ENCODE results near the gene ORAI3.

The ORAI3 gene

GRCh38 chr16:30947859-30948666 is 805 bp upstream of the ORAI3 start:
- no peak for DNase-seq (ENCODE audit: low read depth in 3 of 3)

DNA sequence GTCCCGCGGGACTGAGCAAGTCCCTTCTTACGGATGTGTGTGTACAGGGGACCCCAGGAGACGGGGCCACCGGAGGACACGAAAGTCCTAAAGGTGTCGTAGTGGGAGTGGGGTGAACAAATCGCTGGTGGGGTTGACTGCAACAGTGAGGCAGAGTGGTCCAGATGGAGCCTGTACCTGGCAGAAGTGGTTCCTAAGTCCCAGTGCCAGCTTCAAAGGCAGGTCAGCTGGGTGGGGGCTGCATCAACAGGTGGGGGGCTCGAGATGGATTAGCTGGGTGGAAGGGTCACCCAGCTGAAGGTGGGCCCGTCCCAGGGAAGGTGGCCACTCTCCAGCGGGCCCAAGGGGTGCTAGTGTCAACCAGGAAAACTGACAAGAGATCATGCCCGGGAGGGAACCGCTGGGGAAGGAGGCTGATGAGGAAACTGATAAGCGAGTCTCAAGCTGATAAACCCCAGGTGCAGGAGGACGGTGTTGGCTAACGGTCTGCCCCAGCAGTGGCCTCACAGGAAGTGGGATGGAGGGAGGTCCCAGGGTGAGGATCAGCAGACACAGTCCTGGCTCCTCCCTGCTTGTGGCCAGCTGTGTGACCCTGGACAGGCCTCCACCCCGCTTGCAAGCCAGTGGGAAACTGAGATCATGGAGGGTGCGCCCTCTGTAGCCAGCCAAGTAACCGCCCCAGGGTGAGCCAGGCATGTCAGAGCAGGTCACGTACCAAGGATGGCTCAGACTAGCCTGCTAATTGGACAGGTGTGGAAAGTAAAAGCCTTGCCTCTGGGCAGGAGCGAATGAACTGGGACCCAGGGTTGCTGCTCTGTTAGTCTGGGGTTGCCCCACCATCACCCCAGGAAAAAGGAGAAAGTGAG is 1.0 kb downstream of the ORAI3 start:
- no peak for DNase-seq (ENCODE audit: low read depth in 3 of 3)

DNA sequence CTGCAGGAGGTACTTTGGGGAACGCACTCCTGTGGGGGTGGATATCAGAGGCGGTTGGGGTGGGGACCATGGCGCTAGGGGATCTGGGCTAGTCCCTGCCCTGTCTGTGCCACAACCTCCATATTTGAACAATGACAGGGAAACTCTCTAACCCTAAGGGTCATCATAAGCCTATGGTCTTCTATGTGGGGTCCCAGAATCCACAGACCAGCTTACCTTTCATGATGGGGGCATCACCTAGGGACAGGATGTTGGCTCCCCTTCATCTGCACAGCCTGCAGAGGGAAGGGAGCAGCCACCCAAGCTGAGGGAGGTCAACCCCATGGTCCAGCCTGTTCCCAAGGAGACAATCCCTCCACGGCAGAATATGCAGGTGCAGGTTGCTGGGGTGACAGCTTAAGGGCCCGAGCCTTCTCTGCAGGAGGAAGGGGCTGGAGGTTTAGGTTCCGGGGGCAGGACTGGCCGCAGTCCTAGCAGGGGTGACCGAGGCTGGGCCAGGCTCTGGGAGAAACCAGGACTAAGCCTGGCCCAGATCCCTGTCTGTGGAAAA is 1.7 kb downstream of the ORAI3 start:
- no peak for DNase-seq (ENCODE audit: low read depth in 3 of 3)

DNA sequence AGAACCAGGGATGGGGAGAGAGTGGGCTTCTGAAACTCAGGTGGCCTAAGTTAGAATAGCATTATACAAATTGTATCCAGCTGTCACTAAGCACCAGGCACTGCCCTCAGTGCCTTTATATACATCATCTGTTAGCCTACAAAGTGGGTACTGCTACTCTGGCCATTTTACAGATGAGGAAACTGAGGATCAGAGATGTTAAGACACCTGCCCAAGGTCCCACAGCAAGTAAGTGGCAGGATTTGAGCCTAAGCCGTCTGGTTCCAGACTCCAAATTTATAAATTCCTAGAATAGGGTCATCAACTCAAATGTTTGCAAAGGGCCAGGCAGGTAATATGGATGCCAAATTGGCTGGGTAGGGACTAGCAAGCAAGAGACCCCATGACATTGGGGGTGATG is 2.3 kb downstream of the ORAI3 start:
- DNase-seq (ENCODE audit: low read depth in 3 of 3): no peak

- no peak for DNase-seq (ENCODE audit: low read depth in 3 of 3)
Observed at GRCh38 chr16:30951750-30952149, 2.9 kb downstream of the ORAI3 start.

DNA sequence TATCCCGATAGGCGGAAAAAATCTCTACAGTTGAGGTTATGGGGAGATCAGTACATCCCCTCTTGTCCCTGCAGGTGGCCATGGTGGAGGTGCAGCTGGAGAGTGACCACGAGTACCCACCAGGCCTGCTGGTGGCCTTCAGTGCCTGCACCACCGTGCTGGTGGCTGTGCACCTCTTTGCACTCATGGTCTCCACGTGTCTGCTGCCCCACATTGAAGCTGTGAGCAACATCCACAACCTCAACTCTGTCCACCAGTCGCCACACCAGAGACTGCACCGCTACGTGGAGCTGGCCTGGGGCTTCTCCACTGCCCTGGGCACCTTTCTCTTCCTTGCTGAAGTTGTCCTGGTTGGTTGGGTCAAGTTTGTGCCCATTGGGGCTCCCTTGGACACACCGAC is 4.2 kb downstream of the ORAI3 start:
- no peak for DNase-seq (ENCODE audit: low read depth in 3 of 3)

GRCh38 chr16:30953511-30954124 is 4.8 kb downstream of the ORAI3 start:
- DNase-seq (ENCODE audit: low read depth in 3 of 3): peak in 1 of 3 experiments; percentile 28

- DNase-seq (ENCODE audit: low read depth in 3 of 3): no peak
Observed at GRCh38 chr16:30954993-30955392, 6.1 kb downstream of the ORAI3 start.

DNA sequence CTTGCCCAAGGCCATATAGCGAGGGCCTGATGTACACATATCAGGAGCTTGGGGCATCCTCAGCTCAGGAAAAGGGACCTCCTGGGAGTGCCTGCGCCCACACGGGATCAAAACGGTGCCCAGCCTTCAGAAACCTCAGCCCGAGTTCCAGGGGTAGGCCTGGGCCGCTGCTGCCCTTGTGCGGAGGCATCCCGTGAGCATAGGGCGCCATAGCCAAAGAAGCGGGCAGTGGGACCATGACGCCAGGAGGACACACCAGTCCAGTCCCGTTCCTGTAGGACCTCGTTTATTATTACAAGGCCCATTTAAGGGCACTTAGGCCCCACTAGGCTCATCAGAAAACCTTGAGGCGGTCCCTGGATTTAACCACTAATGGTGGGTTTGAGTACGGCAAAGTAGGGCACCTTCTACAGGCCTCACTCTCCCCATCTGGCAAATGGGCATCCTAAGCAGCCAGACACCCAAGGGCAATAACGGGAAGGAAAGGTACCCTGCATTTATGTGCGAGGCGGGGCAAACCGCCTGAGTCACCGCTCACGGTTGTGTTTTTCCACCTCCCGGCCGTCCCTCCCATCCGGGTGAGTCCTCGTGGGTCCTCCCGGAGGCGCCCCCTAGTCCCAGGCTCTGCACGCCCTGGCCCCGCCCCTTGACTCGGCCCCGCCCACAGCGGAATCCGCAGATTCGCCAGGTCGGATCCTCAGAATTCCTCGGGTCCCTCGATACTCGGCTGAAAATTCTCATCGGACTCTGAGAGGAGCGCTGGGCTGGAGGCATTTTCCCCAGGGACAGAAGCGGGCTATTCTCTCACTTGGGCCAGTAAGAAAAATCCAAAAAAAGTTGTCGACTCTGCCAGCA is 8.0 kb downstream of the ORAI3 start:
- peak; percentile 85 to 90 (median 88) for DNase-seq (ENCODE audit: low read depth in 3 of 3)

- peak; percentile 85 to 95 (median 94) for DNase-seq (ENCODE audit: low read depth in 3 of 3)
Observed at GRCh38 chr16:30957456-30958174, 8.7 kb downstream of the ORAI3 start, which contains the start of gene SETD1A. TSS of gene SETD1A (plus strand) at chr16:30957754. CDS start at chr16:30958732, 978 bp downstream.

GRCh38 chr16:30958175-30959079 is 9.6 kb downstream of the ORAI3 start:
- peak in 1 of 3 experiments; percentile 13 for DNase-seq (ENCODE audit: low read depth in 3 of 3)

DNA sequence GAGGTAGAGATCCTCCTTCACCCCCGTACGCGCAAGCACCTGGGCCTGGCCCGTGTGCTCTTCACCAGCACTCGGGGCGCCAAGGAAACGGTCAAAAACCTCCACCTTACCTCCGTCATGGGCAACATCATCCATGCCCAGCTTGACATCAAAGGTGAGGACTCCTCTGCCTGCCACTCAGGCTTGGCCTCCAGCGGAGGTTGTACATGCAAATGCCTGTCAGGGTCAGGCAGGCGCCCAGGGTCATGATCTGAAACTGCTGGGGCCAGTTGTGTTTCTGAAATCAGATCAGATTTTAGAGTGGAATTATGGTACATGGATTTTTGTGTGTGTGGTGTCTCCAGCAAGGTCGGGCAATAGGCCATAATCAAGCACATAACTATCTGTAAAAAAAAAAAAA is 12.5 kb downstream of the ORAI3 start:
- DNase-seq (ENCODE audit: low read depth in 3 of 3): no peak

DNA sequence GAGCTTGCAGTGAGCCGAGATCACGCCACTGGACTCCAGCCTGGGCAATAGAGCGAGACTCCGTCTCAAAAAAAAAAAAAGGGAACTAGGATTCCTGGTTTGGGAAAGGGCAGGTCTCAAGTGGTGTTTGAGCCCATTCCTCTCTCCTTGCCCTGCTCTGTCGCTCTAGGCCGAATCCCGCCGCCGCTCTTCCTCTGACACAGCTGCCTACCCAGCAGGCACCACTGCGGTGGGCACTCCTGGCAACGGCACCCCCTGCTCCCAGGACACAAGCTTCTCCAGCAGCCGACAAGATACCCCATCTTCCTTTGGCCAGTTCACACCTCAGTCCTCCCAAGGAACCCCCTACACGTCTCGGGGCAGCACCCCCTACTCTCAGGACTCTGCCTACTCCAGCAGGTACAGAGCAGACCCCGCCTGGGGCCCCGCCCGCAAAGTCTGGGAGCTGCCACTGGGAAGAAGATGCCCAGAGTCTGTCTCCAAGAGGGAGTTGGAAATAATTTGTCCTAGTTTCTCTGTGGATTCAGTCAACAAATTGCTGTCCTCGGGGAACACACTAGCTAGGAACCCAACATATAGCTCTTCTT is 15.2 kb downstream of the ORAI3 start:
- DNase-seq (ENCODE audit: low read depth in 3 of 3): no peak

DNA sequence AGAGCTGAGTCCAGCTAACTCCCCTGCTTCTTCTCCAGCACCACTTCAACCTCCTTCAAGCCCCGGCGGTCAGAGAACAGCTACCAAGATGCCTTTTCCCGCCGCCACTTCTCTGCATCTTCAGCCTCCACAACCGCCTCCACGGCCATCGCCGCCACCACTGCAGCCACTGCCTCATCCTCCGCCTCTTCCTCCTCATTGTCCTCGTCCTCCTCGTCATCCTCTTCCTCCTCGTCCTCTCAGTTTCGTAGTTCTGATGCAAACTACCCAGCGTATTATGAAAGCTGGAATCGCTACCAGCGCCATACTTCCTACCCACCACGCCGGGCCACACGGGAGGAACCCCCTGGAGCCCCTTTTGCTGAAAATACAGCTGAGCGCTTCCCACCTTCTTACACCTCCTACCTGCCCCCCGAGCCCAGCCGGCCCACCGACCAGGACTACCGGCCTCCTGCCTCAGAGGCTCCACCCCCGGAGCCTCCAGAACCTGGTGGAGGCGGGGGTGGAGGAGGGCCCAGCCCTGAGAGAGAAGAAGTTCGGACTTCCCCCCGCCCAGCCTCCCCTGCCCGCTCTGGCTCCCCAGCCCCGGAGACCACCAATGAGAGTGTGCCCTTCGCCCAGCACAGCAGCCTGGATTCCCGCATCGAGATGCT is 15.8 kb downstream of the ORAI3 start:
- DNase-seq (ENCODE audit: low read depth in 3 of 3): no peak

- DNase-seq (ENCODE audit: low read depth in 3 of 3): no peak
Observed at GRCh38 chr16:30965436-30965835, 16.6 kb downstream of the ORAI3 start.

DNA sequence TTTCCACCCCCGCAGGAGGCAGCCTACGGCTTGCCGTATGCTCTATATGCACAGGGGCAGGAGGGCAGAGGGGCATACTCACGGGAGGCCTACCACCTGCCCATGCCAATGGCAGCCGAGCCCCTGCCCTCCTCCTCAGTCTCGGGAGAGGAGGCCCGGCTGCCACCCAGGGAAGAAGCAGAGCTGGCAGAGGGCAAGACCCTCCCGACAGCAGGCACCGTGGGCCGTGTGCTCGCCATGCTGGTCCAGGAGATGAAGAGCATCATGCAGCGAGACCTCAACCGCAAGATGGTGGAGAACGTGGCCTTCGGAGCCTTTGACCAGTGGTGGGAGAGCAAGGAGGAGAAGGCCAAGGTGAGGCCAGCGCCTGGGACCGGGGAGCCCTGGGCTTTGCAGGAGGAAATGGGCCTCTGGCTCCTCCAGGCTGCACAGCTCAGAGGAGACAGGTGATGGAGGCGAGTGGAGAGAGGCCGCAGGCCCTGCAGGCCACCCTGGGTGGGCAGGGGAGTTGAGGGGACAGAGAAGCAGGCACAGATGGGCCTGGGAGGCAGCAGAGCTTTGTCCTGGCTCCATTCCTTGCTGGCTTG is 17.3 kb downstream of the ORAI3 start:
- no peak for DNase-seq (ENCODE audit: low read depth in 3 of 3)

- DNase-seq (ENCODE audit: low read depth in 3 of 3): no peak
Observed at GRCh38 chr16:30967795-30968194, 18.9 kb downstream of the ORAI3 start.

- DNase-seq (ENCODE audit: low read depth in 3 of 3): no peak
Observed at GRCh38 chr16:30969246-30969842, 20.5 kb downstream of the ORAI3 start.
